ENCODE measurements around the gene INPP5J.
"Not testable (repeated sequence)": the region's sequence is repeated elsewhere in the genome, so short reads cannot be mapped to it uniquely, and the experiment has no call there.

Gene INPP5J

DNA sequence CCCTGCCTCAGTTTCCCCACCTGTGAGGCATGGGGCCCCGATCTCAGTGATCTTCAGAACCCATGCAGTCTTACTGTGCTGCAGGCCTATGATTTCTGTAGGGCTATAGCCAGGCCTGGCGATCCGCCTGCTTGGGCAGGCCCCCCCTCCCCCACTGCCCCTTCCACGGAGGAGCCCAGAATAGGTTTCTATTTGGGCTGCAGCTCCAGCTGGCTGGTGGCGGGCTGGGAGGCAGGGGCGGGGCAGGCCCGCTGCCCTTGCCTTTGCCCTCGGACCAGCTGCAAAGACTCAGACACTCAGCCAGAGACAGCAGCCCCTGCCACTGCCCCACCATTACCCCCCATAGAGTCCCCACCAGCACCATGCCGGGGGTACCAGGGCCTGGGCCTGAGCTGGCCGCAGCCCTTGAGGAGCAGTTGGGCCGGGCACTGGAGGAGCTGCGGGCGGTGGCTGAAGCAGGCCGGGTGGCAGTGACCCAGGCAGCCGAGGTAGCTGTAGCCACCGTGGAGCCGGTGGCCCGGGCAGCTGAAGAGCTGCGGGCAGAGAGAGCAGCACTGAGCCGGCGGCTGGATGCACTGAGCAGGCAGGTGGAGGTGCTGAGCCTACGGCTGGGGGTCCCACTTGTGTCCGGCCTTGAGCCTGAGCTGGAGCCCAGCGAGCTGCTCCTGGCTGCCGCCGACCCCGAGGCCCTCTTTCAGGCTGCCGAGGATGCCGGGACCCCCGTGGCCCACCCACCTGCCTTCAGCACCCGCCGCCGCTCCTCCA lies 29.5 kb upstream of the INPP5J start:
- FAIRE-seq (no peak), DNase-seq (ENCODE audit: insufficient read length, low spot score) (peak; percentile 12)
- TF ChIP-seq POU2F2 (IDR thresholded peaks at IDR 0.05; ENCODE audit: low read depth, low read length): no peak
- no peak for TF ChIP-seq POLR2A (IDR thresholded peaks at IDR 0.05; ENCODE audit: low read depth, low read length)
- TF ChIP-seq PAX5 (IDR thresholded peaks at IDR 0.05; ENCODE audit: insufficient read depth, low read length, severe bottlenecking): no peak
- TF ChIP-seq POLR2AphosphoS5 (IDR thresholded peaks at IDR 0.05; ENCODE audit: low read depth, low read length): no peak
- no peak for TF ChIP-seq SPI1 (IDR thresholded peaks at IDR 0.05; ENCODE audit: low read depth, low read length)
- TF ChIP-seq TAF1 (IDR thresholded peaks at IDR 0.05; ENCODE audit: low read depth, low read length): no peak

DNA sequence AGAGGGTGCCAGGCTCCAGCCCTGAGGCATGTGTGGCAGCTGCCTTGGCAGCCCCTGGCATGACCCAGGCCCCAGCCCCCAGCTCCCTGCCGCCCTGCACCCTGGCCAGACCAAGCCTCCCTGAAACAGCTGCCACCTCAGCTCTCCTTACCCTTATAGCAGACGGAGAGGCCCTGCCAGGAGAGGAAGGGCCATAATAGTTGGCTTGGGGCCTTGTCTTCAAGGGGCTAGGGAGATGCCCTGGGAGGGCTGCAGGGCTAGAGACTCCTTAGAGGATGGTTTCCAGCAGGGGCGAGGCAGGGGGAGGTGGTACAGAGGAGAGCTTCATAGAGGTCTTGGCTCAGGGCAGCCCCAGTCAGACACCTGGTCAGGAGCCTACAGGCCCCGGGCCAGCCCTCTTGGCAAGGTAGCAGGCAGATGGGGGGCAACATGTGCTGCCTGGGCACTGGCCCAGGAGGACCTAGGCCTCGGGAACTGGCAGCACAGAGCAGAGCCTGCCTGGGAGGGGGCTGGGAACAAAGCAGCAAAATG lies 28.7 kb upstream of the INPP5J start:
- DNase-seq (ENCODE audit: insufficient read length, low spot score): peak; percentile 16
- no peak for FAIRE-seq
- TF ChIP-seq POLR2AphosphoS5 (IDR thresholded peaks at IDR 0.05; ENCODE audit: low read depth, low read length) (no peak), SPI1 (IDR thresholded peaks at IDR 0.05; ENCODE audit: low read depth, low read length) (no peak), TAF1 (IDR thresholded peaks at IDR 0.05; ENCODE audit: low read depth, low read length) (no peak), PAX5 (IDR thresholded peaks at IDR 0.05; ENCODE audit: insufficient read depth, low read length, severe bottlenecking) (no peak), POLR2A (IDR thresholded peaks at IDR 0.05; ENCODE audit: low read depth, low read length) (no peak), POU2F2 (IDR thresholded peaks at IDR 0.05; ENCODE audit: low read depth, low read length) (no peak)

DNA sequence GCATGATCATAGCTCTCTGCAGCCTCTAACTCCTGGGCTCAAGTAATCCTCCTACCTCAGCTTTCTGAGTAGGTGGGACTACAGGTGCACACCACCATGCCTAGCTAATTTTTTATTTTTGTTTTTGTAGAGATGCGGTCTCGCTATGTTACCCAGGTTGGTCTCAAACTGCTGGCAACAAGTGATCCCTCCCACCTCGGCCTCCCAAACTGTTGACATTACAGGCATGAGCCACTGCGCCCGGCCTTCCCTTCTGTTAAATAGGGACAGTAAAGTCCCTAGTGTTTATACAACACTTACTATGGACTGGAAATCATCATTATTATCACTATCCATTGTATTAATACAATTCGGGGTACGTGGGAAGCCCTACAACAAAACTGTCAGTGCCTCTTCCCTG lies 28.0 kb upstream of the INPP5J start:
- TF ChIP-seq TAF1 (IDR thresholded peaks at IDR 0.05; ENCODE audit: low read depth, low read length): no peak
- TF ChIP-seq POU2F2 (IDR thresholded peaks at IDR 0.05; ENCODE audit: low read depth, low read length): no peak
- TF ChIP-seq POLR2AphosphoS5 (IDR thresholded peaks at IDR 0.05; ENCODE audit: low read depth, low read length): no peak
- no peak for TF ChIP-seq POLR2A (IDR thresholded peaks at IDR 0.05; ENCODE audit: low read depth, low read length)
- TF ChIP-seq PAX5 (IDR thresholded peaks at IDR 0.05; ENCODE audit: insufficient read depth, low read length, severe bottlenecking): no peak
- TF ChIP-seq SPI1 (IDR thresholded peaks at IDR 0.05; ENCODE audit: low read depth, low read length): no peak
- no peak for FAIRE-seq
- no peak for DNase-seq (ENCODE audit: insufficient read length, low spot score)

DNA sequence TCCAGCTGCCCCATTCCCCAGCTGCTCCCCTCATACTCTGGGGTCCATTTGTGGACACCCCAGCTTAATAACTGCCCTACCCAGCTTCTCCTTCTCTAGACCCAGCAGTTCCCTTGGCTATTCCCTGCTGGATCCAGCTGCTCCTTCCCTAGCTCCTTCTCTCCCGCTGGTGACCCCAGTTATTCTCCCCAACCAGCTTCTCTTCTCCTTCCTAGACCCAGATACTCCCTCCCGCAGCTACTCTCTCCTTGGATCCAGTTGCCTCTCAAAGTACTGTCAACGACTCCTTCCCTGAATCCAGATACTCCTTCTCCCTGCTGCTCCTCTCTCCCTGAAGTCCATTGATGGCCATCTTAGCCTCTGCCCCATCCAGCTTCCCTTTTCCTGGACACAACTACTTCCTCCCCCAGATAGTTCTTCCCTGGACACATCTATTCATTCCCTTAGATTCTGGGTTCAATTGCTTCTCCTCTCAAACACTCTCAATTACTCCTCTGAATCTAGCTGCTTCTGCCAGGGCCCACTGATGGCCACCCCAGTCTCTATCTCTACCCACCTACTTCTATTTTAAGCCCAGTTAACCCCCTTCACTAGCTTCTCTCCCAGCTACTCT lies 27.0 kb upstream of the INPP5J start:
- TF ChIP-seq POLR2AphosphoS5 (IDR thresholded peaks at IDR 0.05; ENCODE audit: low read depth, low read length) (no peak), SPI1 (IDR thresholded peaks at IDR 0.05; ENCODE audit: low read depth, low read length) (no peak), TAF1 (IDR thresholded peaks at IDR 0.05; ENCODE audit: low read depth, low read length) (no peak), POLR2A (IDR thresholded peaks at IDR 0.05; ENCODE audit: low read depth, low read length) (no peak), PAX5 (IDR thresholded peaks at IDR 0.05; ENCODE audit: insufficient read depth, low read length, severe bottlenecking) (no peak), POU2F2 (IDR thresholded peaks at IDR 0.05; ENCODE audit: low read depth, low read length) (no peak)
- no peak for DNase-seq (ENCODE audit: insufficient read length, low spot score)
- no peak for FAIRE-seq

DNA sequence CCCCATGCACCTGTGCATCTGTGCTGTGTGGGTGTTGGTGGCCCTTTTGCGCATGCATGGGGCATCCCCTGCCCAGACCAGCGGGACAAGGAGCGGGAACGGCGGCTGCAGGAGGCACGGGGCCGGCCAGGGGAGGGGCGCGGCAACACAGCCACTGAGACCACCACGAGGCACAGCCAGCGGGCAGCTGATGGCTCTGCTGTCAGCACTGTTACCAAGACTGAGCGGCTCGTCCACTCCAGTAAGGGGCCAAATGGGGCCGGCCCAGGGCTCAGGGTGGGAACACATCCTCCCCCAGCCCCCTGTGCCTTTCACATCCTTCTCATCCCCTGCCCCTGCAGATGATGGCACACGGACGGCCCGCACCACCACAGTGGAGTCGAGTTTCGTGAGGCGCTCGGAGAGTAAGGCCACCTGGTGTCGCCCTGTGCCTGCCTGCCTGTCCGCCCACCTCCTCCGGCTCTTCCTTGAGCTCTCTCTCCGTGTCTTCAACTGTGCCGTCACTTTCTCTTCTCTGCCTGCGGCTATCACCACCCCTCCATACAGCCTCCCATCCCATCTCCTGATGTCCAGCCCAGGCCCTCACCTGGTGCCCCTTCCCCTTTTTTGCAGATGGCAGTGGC lies 26.0 kb upstream of the INPP5J start:
- no peak for FAIRE-seq
- DNase-seq (ENCODE audit: insufficient read length, low spot score): no peak
- TF ChIP-seq POLR2AphosphoS5 (IDR thresholded peaks at IDR 0.05; ENCODE audit: low read depth, low read length) (no peak), POU2F2 (IDR thresholded peaks at IDR 0.05; ENCODE audit: low read depth, low read length) (no peak), POLR2A (IDR thresholded peaks at IDR 0.05; ENCODE audit: low read depth, low read length) (no peak), PAX5 (IDR thresholded peaks at IDR 0.05; ENCODE audit: insufficient read depth, low read length, severe bottlenecking) (no peak)

DNA sequence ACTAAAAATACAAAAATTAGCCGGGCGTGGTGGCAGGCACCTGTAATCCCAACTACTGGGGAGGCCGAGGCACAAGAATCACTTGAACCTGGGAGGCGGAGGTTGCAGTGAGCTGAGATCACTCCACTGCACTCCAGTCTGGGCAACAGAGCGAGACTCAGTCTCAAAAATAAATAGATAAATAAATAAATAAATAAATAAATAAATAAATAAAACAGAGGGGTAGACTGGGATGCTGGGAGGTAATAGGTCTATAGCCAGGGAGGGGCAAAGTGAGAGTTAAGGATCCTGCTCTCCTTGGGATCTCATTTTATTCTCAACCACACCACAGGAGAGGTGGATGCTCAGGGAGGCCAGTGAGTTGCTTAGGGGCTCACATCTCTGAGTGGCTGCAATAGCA lies 25.2 kb upstream of the INPP5J start:
- FAIRE-seq; DNase-seq (ENCODE audit: insufficient read length, low spot score): not testable (repeated sequence)

DNA sequence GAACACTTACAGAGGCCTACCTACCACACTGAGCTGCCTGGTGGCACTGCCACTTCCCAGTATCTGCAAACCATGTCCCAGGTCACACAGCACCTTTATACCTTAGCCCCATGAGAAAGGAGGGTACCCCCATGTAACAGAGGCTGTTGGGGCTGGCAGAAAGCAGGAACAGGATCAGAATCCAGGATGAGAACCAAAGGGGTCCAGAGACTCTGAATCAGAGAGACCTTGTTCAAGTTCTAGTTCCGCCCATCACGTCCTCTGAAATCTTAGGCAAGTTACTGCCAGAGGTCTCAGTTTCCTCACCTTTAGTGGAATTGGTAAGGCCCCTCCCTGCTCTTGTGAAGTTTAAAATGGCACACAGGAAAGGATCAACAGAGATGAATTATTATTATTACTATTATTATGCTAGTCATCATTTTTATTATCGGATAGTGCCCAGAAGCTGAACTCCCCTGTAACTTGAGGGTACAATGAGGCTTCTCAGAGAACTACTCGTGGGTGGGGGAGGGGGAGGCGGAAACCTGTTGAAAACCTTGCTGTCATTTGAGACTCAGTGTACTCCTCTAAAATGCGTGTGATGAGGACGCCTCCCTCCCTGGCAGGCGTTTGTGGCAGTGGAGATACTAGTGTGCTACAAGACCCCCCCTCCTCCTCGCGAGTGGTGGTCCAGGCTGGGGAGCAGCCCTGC lies 24.7 kb upstream of the INPP5J start:
- TF ChIP-seq POU2F2 (IDR thresholded peaks at IDR 0.05; ENCODE audit: low read depth, low read length): no peak
- TF ChIP-seq TAF1 (IDR thresholded peaks at IDR 0.05; ENCODE audit: low read depth, low read length): no peak
- TF ChIP-seq SPI1 (IDR thresholded peaks at IDR 0.05; ENCODE audit: low read depth, low read length): no peak
- no peak for TF ChIP-seq POLR2A (IDR thresholded peaks at IDR 0.05; ENCODE audit: low read depth, low read length)
- no peak for TF ChIP-seq PAX5 (IDR thresholded peaks at IDR 0.05; ENCODE audit: insufficient read depth, low read length, severe bottlenecking)
- TF ChIP-seq POLR2AphosphoS5 (IDR thresholded peaks at IDR 0.05; ENCODE audit: low read depth, low read length): no peak

DNA sequence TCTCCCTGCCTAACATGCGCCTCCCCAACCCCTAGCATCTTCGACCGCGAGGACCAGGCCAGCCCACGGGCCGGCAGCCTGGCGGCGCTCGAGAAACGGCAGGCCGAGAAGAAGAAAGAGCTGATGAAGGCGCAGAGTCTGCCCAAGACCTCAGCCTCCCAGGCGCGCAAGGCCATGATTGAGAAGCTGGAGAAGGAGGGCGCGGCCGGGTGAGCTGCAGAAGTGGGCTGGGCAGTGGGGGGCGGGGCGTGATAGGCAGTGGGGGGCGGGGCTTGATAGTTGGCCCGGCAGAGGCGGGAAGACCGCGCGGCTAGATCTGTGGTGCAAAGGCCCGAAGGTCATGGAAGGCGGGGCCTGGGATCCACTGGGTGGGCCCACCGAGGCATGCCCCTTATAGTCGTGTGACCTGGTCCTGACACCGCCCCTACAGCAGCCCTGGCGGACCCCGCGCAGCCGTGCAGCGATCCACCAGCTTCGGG lies 24.1 kb upstream of the INPP5J start:
- no peak for TF ChIP-seq POU2F2 (IDR thresholded peaks at IDR 0.05; ENCODE audit: low read depth, low read length)
- no peak for TF ChIP-seq PAX5 (IDR thresholded peaks at IDR 0.05; ENCODE audit: insufficient read depth, low read length, severe bottlenecking)
- no peak for DNase-seq (ENCODE audit: insufficient read length, low spot score)
- no peak for FAIRE-seq

More for the DNA sequence above, 24.7 kb upstream of the INPP5J start:
- FAIRE-seq (no peak), DNase-seq (ENCODE audit: insufficient read length, low spot score) (no peak)

DNA sequence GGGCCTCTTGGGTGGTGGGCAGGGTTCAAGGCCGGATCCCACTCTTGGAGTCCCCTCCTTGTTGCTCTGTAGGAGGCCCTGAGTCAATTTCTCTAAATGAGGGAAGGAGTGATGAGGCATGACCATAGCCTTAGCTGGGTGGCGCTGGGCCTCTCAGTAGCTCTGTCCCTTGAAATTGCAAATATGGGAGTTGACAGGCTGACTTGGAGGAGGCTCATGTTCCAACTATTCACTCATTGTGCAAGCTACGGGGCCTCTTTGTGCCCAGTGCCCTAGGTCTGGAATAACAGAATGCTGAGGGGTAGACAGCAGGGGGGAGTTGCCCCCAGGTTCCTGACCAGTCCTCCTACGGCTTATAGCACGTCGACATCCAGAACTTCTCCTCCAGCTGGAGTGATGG lies 23.4 kb upstream of the INPP5J start:
- DNase-seq (ENCODE audit: insufficient read length, low spot score): no peak
- FAIRE-seq: no peak
- no peak for TF ChIP-seq PAX5 (IDR thresholded peaks at IDR 0.05; ENCODE audit: insufficient read depth, low read length, severe bottlenecking)
- TF ChIP-seq POU2F2 (IDR thresholded peaks at IDR 0.05; ENCODE audit: low read depth, low read length): no peak
- no peak for TF ChIP-seq SPI1 (IDR thresholded peaks at IDR 0.05; ENCODE audit: low read depth, low read length)
- TF ChIP-seq POLR2AphosphoS5 (IDR thresholded peaks at IDR 0.05; ENCODE audit: low read depth, low read length): no peak
- no peak for TF ChIP-seq TAF1 (IDR thresholded peaks at IDR 0.05; ENCODE audit: low read depth, low read length)
- TF ChIP-seq POLR2A (IDR thresholded peaks at IDR 0.05; ENCODE audit: low read depth, low read length): no peak
